ENCODE results near the gene AFF3.
"Not testable (repeated sequence)": the region's sequence is repeated elsewhere in the genome, so short reads cannot be mapped to it uniquely, and the experiment has no call there.

Gene AFF3

DNA sequence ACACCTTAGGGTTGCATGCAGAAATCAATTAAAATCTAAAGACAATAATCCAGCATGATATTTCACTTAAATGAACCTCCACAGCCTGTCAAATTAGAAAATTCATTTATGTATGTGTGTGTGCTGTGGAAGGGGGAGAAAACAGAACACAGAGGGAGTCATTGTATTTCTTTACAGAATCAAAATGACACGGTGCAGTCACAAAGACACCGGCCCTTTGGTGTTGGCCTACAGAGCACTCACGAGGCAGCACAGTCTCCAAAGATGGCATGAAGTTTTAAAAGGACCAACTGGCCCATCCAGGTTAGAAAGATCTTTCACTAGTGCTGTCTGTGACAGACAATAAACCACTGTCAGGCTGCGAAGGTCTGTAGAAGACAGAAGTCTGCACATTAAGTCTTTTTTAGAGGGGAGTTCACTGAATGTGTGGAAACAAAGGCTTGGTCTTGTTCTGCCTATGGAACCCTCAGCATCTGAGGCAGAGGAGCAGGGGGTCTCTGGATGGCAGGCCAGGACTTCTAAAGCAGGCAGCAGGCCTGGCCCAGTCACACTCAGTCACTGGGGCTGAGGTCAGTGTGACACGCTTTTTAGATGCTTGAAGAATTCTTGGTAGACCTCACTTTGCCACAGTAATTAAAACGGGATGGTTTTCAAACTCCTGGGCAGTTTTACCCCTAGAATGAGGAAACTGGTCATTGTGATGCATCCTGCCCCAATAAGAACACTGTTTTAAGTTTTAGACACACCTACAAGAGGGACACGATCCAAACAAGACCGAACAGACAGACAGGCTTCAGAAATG is 184.9 kb downstream of the AFF3 start:
- DNase-seq = no peak

DNA sequence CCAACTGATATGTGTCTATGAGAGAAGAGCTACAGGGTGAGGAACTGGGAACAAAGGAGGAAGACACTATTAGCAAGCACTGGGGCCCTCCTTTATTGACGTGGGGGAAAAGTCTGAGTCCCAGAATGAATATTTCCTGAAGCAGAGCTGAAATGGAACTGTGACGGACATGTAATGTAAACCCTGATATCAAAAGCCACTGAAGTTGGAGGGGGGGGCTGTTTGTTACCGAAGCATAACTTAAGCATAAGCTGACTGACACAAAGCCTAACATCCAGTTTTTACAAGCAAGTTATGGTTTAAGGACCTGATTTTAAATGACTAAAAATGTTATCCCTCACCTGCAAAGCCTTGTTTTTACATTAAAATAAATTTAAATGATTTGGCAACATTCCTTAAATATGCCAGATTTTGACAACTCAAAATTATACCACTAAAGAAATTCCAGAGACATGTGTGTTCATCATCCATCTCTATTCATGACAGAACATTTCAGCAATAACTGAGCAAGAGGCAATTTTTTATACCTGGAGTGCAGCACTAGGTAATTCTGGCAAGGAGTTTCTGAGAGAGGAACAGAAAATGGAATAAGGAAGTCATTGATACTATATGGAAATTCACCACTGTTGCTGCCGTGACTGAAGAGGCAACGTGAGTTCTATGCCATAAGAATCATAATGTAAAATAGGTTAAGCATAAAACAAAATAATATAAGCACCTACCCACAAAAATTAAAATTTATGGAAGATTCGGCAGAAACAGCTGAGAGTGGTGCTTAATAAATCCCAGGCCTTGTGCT is 186.0 kb downstream of the AFF3 start:
- no peak for DNase-seq

DNA sequence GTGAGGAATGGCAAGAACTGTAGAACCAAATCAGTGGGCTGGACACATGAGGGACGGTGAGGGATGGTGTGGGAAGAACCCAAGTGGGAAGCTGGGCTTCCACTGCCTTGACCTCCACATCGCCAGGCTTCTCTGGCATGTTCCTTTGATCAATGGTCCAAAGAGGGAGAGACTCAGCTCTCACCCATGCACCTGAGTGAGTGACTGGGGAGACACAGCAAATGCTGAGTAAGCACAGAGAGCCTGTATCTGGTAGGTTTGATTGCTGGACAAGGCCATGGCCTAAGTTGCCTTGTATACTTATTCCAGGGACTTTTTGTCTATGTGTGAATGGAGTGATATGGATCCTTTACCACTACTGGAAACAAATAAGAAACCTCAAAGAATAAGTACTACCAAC is 188.6 kb downstream of the AFF3 start:
- no peak for DNase-seq

DNA sequence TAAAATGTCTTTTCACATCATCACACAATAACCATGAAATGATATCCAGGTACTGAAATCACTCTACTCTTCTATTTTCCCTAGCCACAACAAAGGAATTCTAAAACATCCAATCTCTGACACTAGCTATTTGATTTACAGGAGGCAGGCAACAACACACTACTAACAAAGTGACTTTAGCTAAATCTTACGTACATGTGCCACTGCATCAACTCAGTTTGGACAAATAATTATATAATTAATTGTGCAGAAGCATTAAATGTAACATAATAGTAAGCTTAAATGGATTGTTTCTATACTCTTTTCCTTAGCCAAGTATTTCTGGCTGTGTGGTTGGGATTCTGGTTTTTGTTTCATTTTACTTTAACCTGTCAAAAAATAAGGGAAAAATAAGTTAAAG is 192.4 kb downstream of the AFF3 start:
- no peak for DNase-seq

DNA sequence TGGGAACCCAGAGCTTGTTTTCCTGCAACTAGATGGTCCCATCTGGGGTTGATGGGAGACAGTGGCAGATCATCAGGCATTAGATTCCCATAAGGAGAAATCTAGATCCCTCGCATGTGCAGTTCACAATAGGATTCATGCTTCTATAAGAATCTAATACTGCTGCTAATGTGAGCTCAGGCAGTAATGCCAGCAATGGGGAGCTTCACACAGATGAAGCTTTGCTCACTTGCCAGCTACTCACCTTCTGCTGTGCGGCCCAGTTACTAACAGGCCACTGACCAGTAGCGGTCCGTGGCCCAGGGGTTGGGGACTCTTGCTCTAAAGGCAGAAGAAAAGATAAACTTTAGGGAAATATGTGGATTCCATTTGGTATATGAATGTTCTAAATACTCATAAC is 192.9 kb downstream of the AFF3 start:
- DNase-seq = no peak

DNA sequence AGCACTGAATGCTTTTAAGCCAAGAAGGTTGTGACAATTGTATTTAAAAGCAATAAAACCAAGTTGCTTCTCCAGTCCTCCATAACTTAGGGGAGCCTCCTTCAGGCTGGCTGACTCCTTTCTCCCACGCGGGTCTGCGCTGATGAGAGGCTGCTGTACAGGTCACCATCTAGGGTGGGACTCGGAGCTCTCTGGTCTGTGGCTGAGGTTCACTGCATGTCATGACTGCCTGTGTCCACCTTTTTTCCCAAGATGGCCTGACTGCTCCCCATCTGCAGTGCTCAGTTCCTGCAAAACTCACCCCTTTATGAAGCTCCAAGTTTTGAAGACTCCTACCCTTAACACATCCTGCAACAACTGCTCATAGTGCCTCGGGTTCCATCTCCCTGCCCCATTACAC is 194.4 kb downstream of the AFF3 start:
- no peak for DNase-seq

DNA sequence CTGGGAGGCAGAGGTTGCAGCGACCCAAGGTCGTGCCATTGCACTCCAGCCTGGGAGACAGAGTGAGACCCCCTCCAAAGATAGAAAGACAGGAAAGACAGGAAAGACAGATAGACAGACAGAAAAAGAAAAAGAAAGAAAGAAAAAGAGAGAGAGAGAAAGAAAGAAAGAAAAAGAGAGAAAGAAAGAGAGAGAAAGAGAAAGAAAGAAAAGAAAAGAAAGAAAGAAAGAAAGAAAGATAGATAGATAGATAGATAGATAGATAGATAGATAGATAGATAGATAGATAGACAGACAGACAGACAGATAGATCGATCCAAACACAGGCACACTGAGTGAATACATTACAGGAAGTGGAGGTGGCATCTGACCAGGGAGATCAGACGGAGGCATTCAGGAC is 195.0 kb downstream of the AFF3 start:
- not testable (repeated sequence) for DNase-seq

DNA sequence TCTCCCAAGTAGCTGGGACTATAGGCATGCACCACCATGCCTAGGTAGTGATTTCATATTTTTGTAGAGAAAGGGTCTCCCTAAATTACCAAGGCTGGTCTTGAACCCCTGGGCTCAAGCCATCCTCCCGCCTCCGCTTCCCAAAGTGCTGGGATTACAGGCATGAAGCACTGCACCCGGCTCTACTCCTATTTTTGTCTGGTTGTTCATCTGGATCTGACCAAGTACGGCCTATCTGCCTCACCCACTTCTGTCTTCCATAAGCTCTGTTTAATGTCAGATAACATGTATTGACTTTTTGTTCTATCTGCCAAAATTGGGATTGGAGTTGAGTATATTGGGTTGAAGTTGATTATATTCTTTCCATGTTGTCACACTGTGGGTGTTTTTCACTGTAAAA is 198.4 kb downstream of the AFF3 start:
- DNase-seq = no peak

DNA sequence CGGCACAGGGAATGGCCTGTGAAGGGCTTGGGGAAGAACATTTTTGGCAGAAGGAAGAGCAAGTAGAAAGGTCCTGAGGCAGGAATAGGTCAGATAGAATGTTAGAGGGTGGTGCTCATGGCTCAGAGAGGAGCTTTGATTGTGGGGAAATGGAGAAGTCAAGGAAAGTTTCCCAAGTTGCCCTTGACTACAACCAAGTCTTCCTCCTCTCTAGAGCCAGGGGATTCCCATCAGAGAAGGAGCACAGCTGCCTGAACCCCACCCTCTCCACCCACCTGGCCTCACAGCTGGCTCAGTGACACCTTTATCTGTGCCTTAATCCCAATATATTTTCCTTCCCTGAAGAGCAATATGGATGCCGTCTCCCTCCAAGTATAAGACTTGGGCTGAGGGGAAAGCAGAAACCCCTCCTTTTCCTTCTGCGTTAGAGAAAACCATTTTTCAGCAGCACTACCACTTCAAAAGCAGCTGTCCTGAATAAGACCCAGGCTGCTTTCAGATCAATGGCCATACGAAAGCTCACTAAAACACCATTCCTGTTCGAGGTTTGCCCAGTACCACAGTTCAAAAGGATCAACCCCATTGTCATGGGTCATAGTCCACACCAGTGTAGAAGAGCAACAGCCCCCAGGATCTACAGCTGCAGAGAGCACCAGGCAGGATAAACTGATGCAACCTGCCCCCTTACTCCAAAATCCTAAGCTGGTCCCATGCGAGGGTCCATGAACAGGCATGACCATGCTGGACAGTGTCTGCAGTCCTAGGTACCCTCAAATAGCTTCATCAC is 199.6 kb downstream of the AFF3 start:
- DNase-seq = no peak

DNA sequence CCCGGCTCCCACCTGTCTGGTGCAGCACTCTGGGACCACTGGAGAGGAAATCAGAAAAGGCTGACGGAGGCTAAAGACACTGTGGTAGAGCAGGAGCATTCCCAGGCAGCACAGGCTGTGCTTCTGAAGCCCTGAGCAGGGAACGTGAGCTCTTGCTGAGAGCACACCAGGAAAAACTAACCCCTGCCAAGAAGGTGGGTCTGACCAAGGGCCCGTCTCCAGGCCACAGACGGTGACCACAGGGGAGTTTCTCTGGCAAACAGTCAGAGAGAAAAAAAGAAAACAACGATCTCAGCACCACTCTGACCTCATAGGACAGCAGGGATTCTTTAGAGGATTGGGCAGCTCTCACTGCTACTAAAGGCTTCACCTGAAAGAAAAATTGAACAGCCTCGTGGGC is 201.4 kb downstream of the AFF3 start:
- DNase-seq = no peak

DNA sequence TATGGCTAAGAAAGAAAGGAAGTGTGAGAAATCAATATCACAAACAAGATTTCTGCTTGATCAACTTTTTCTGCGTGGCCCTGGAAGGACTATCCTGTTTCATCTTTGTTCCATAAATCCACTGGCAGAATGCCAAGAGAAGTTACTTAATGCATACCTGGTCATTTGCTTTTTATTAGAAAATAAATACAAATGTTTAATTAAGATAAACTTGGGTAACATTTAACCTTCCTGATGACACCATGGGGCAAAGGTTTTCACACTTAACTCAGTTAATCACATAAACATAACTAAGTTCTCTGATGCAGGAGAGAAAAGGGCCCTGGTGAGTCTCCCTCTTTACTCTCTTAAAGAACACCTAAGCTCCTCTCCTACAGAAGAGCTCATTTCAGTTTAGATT is 203.3 kb downstream of the AFF3 start:
- DNase-seq = no peak

DNA sequence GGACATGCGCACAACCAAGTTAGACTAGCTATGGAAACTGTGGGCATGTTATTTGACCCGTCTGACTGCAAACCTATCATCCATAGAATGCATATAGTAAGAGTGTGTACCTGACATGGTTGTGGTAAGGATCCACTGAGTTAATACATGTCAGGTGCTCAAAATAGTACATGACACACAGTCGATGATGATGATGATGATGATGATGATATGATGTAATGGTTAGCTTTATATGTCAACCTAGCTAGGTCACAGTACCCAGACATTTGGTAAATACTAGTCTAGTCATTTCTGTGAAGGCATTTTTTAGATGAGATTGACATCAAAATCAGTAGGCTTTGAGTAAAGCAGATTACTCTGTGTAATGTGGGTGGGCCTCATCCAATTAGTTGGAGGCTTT is 204.1 kb downstream of the AFF3 start:
- DNase-seq = no peak

DNA sequence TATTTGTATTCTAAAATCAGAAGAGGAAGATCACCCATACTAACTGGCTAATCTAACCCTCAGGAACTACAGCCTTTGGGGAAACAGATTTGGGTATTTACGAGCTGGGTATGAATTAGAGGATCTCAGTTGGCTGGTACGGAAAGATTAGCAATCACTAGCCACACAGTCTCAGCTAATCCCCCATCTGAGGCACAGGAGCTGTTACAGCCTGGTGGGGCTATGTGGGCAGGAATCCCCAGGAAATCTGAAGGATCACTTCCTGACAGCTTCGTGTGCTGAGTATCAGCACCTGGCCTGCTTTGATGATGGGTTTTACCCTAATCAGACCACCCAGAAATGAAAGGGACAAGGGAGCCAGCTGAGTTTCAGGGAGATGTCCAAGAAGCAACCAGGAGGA is 206.3 kb downstream of the AFF3 start:
- no peak for DNase-seq

DNA sequence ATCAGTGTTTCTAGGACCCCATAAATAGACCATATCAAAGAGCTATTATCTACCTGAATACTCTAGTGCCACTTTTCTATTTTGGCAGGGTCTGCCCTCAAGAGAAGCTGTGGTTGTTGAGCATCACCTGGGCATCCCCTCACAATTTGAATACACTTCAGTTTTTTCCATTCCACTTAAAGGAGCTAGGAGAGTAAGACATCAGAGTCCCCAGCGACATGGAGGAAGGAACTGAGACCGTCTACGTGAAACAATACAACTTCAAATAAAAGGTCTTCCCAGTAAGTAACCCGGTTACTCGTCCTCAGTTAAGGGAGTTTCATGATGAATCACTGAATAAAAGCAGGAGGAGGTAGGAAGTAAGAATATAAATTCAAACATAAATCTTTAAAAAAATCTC is 206.7 kb downstream of the AFF3 start:
- no peak for DNase-seq

DNA sequence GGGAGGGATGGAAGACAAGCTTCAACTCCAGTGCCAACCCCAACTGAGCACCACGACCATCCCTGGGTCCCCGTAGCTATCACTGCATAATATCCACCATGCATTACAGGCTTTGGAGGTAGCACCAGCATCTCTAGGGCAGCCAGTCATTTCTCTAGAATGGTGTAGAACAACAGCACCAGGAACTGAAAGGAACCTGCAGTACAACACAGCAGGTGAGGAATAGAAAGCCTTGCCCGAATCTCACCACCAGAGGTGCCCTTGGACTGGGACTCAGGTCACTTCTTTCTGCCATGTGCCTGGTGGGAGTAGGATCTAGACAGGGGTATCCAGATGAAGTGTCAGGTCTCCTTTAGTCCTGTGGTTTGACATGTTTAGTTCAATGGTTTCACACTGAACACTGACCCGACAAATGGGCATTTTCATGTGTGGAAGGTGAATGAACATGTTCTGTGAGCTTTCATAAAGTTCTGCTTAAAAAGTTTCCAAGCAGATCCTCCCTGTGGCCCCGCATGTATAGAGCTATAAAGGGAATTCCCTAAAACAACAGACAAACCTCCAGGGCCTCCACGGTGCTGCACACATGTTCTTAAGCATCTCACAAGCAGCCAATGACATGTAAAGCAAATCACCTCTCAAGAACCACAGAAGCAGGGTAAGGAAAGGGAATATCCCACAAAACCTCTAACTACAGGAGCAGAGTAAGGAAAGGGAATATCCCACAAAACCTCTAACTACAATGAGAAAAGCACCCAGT is 208.3 kb downstream of the AFF3 start:
- no peak for DNase-seq

DNA sequence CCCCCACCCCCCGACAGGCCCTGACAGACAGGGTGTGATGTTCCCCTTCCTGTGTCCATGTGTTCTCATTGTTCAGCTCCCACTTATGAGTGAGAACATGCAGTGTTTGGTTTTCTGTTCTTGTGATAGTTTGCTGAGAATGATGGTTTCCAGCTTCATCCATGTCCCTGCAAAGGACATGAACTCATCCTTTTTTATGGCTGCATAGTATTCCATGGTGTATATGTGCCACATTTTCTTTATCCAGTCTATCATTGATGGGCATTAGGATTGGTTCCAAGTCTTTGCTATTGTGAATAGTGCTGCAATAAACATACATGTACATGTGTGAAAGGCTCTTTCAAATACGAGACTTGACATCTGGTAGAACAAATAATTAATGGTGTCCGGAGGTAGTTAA is 208.9 kb downstream of the AFF3 start:
- DNase-seq = not testable (repeated sequence)

DNA sequence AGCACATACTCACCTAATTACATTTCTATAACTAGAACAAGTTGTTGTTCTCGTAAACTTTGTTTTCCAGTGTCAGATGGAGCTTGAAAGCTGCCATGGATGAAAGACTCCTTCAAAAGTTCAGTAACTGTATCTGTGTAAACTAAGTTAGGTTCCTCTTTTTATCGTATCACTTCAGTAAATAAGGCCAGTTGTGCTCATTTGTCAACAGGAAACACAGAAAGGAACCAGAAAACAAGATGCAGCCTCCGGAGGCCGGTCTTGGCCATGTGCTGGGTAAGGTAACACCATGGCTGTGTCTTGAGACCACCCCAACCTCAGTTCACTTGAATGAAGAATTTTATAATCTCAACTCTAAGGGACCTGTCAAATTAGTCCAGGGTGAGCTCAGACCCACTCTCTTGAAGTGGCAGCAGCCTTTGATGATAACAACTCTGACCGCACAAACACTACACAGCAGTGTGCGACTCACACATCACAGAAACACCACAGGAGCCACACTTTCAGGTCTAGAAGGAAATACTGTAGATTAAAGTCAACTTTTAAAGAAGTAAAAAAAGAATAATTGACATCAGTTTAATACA is 213.8 kb downstream of the AFF3 start:
- DNase-seq = no peak

DNA sequence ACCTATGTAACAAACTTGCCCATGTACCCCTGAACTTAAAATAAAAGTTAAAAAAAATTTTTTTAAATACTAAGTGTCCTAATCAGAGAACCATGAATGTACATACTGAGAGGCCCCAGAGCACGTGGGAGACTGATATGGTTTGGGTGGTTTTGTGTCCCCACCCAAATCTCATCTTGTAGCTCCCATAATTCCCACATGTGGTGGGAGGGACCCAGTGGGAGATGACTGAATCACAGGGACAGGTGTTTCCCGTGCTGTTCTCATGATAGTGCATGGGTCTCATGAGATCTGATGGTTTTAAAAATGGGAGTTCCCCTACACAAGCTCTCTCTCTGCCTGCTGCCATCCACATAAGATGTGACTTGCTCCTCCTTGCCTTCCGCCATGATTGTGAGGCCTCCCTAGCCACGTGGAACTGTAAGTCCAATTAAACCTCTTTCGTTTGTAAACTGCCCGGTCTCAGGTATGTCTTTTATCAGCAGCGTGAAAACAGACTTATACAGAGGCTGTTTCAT is 214.6 kb downstream of the AFF3 start:
- not testable (repeated sequence) for DNase-seq

DNA sequence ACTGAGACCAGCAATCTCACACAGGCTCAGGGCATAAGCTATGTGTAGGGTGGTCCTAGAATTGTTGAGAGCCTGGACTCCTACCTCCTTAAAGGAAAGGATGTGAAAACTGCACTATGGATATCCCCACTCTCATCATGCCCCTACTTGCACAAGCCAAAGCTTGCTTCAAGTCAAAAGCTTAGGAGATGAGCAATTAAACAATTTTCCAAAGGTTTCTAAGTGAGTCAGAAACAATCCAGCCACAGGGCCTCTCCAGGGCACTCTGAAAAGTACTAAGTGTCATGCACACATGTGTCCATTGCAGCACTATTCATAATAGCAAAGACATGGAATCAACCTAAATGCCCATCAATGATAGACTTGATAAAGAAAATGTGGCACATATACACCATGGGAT is 215.4 kb downstream of the AFF3 start:
- DNase-seq = no peak

DNA sequence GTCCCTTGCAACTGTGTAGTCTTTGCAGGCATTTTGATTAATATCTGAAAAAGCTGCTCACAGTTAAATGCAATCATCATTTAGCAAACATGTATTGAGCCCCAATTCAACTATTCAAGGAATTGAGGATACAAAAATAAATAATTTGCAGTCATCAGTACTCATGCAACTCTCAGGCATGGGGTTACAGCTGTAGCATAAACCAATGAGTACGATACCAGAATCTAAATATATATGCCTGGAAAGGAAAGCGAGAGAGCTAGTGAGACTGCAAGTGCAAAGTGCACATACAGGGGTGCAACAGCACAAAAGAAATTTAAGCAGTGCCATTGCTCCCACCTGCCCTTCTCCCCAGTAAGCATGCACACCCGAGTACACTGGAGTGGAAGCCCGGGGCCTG is 216.4 kb downstream of the AFF3 start:
- DNase-seq = no peak

DNA sequence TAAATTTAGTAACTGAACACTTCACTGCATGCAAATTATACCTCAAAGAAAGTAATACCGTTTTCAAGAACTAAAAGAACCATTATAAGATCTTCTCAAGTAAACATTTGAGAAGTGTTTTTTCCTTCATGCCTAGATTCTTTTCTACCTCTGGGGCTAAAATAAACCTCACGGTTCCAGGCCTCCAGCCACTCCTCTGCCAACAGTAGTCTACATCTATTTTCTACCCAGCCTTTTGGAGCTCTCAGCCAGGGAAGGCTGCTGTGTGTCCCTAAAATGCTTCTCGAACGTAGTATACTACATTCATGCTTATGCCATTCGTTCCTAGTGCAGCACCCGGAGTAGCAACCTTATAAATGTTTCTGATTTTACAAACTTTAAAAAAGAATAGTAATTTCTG is 219.7 kb downstream of the AFF3 start:
- DNase-seq = no peak

DNA sequence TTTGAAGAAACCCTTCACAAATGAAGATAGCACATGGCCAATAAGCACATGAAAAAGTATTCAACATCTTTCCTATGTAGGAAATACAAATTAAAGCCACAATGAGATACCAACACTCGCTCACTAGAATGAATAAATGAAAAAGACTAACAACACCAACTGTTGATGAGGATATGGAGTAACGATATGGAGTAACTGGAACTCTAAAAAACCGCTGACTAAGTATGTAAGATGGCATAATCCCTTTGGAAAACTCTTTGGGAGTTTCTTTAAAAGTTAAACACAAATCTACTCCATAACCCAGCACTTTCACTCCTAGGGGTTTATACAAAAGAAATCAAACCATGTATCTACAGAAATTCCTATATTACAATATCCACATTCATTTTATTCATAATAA is 220.5 kb downstream of the AFF3 start:
- DNase-seq = no peak

Measured in stimulated activated CD4-positive, alpha-beta T cell treated with anti-CD3 and anti-CD28 coated beads, Interleukin-4, amount 100 ng/mL, for 24 hours (primary cell).